HS-27A (cell line): ENCODE results near the gene PANK4.
"Not testable (repeated sequence)": the region's sequence is repeated elsewhere in the genome, so short reads cannot be mapped to it uniquely, and the experiment has no call there.

Experiments used
- DNase-seq: peaks from one replicate; pipeline ENCODE4 v3.0.0-alpha.2; 2012; ENCODE audit warnings: low read depth, missing footprints

The PANK4 gene

DNA sequence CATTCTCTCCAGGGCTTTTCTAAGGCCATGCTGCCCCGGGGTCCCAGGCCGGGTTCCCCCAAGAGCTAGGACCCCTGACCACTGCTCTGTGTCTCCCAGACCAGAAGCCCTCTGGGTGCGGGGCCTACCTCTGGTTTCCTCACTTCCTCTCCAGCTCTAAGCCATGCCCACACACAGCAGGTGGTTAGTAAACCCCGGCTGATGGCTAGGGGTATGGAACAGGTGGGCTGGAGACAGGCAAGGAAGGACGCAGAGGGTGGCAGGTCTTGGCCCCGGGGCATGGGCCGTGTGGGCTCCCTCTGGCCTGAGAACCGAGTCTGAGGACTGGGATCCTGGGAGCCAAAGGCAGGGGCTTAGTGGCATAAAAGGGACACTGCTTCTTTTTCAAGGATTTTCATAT, 66.2 kb downstream of the PANK4 start:
- no peak for DNase-seq

DNA sequence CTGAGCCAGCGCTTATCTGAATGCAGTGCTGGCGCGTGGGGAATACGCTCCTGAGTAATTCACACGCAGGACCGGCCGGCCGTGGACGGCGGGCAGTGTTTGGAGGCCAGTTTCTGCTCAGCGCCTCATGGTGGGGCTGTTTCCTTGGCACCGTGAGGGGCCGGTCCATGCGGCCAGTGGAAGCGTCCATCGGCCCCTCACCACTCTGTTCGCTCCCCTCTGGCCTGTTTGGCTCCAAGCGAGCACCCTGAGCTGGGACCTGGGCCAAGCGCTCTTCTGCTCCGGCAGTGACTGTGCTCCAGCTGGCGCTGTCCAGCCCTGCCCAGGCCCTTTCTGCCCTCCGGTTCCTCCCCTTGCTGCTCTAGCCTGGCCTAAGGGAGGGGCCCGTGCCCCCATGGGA, 66.6 kb downstream of the PANK4 start:
- no peak for DNase-seq

DNA sequence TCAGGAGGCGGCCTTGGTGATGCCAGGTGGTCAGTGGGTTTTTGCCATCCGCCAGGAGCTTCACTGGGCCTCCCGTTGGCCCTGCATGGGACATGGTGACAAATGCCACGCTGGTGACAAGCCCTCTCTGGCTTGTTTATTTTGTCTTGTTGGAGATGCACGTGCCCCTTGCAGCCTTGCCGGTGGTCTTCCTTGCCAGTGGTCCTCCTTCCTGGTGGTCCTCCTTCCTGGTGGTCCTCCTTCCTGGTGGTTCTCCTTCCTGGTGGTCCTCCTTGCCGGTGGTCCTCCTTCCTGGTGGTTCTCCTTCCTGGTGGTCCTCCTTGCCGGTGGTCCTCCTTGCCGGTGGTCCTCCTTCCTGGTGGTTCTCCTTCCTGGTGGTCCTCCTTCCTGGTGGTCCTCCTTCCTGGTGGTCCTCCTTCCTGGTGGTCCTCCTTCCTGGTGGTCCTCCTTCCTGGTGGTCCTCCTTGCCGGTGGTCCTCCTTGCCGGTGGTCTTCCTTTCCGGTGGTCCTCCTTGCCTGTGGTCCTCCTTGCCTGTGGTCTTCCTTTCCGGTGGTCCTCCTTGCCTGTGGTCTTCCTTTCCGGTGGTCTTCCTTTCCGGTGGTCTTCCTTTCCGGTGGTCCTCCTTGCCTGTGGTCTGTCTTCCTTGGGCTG, 67.2 kb downstream of the PANK4 start:
- not testable (repeated sequence) for DNase-seq

DNA sequence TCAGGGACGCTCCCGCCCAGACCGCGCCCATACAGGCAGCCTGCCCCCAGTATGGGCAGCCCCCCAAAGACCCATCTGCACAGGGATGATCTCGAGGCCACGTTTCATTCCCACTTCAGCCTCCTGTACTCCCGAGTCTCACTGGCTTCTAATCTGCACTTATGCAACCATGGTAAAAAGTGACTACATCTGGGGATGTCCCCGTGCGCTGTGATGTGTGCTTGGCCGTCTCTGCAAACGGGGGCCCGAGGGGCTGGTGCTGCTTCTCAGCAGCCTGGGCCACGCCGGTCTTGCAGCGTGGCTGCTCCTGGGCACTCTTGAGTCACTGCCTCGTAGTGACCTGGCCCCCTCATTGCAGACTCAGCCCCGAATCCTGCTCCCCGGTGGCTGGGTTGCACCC, 67.7 kb downstream of the PANK4 start:
- DNase-seq: no peak
